GM12878 (cell line): Measurements from ENCODE around the gene ZNF182. TPM values are rescaled to one million over a fixed set of nuclear protein-coding genes. Genes with fewer than 3 reads are reported as not detected.
"Not testable (repeated sequence)": the region's sequence is repeated elsewhere in the genome, so short reads cannot be mapped to it uniquely, and the experiment has no call there.

Source experiments
- ATAC-seq: fragments of 200-7000 bp; cut with Tn5 transposase; 3 replicates; pipeline ENCODE4 v1.9.1; 2020; ENCODE audit warnings: mild to moderate bottlenecking, moderate library complexity
- BruUV-seq: library from RNA; stranded (reverse); fragments of 400-500 nt; replicated peaks from 2 replicates; lab custom pipeline; 2021; lab: Mats Ljungman, UMichigan
- CTCF ChIA-PET: fragments of 300-600 bp; sonication (Branson Sonifier 250); formaldehyde crosslinking; extraction: SDS; loops from one replicate; lab custom pipeline; 2021; ENCODE audit warnings: inconsistent platforms; lab: Yijun Ruan, JAX
- POLR2A ChIA-PET: fragments of 350-600 bp; formaldehyde crosslinking; extraction: SDS; loops from one replicate; lab custom pipeline; 2021; ENCODE audit warnings: inconsistent platforms; lab: Charles Lee
- RAD21 ChIA-PET: fragments of 300-600 bp; sonication (Branson Sonifier 250); formaldehyde crosslinking; loops from one replicate; lab custom pipeline; 2023; ENCODE audit warnings: antibody characterized with exemption; ENCODE audit not compliant: unreplicated experiment; lab: Charles Lee
- SMC1A ChIA-PET: fragments of 300-600 bp; sonication (Branson Sonifier 250); formaldehyde crosslinking; loops from one replicate; lab custom pipeline; 2023; ENCODE audit not compliant: unreplicated experiment, uncharacterized antibody; lab: Charles Lee
- DNase-seq: peaks from one replicate; pipeline ENCODE4 v3.0.0-alpha.2; 2011; ENCODE audit warnings: low read depth, low spot score
- FAIRE-seq: peaks from 3 replicates; lab custom pipeline; 2011; peaks lifted over from hg19 to GRCh38; lab: Jason Lieb, UNC
- H2AFZ ChIP-seq: 2 replicates; pipeline ENCODE4 v1.6.0; 2011; ENCODE audit warnings: low read depth, low read length, control low read depth; ENCODE audit not compliant: control insufficient read depth
- H3K27ac ChIP-seq: 2 replicates; pipeline ENCODE4 v1.5.1; 2011; ENCODE audit warnings: control low read depth; ENCODE audit not compliant: control insufficient read depth, insufficient read depth
- H3K27me3 ChIP-seq, 2 experiments: replicated peaks in 1 of 2; 2 replicates each; pipeline versions ENCODE4 v1.6.0 to v1.6.1; 2011; ENCODE audit warnings: low read length in 1 of 2; ENCODE audit not compliant: control insufficient read depth in 2 of 2, insufficient read depth in 2 of 2
- H3K36me3 ChIP-seq, 2 experiments: 2 replicates each; pipeline ENCODE4 v1.5.1; 2011; ENCODE audit warnings: low read length in 1 of 2; ENCODE audit not compliant: control insufficient read depth in 2 of 2, insufficient read depth in 2 of 2
- H3K4me1 ChIP-seq: 2 replicates; pipeline ENCODE4 v1.6.1; 2011; ENCODE audit warnings: mild to moderate bottlenecking, low read length, moderate library complexity, mixed read lengths; ENCODE audit not compliant: control insufficient read depth, insufficient read depth
- H3K4me2 ChIP-seq: 2 replicates; pipeline ENCODE4 v1.6.0; 2011; ENCODE audit warnings: control low read depth; ENCODE audit not compliant: control insufficient read depth, insufficient read depth
- H3K4me3 ChIP-seq: fragments of 200-600 bp; sonication (generic); 2 replicates; pipeline ENCODE4 v1.5.1; 2016
- H3K79me2 ChIP-seq: 2 replicates; pipeline ENCODE4 v1.6.0; 2011; ENCODE audit warnings: low read length; ENCODE audit not compliant: control insufficient read depth, insufficient read depth
- H3K9ac ChIP-seq: 2 replicates; pipeline ENCODE4 v1.8.0; 2011; ENCODE audit warnings: low read length, control low read depth, mixed read lengths; ENCODE audit not compliant: control insufficient read depth, insufficient read depth
- H3K9me3 ChIP-seq: replicated peaks from 3 replicates; pipeline ENCODE4 v1.5.1; 2011; ENCODE audit warnings: mild to moderate bottlenecking, low read length; ENCODE audit not compliant: control insufficient read depth, insufficient read depth
- H4K20me1 ChIP-seq: 2 replicates; pipeline ENCODE4 v1.6.0; 2011; ENCODE audit not compliant: control insufficient read depth, insufficient read depth
- CTCF ChIP-seq, 3 experiments: IDR thresholded peaks in 2 of 3; conservative IDR thresholded peaks in 1 of 3; 2 replicates each; pipeline ENCODE4 v1.5.1; 2011; ENCODE audit warnings: low read depth in 3 of 3, low read length in 3 of 3, mild to moderate bottlenecking in 3 of 3, control low read depth in 2 of 3, moderate library complexity in 2 of 3, inconsistent platforms in 1 of 3, mixed read lengths in 1 of 3; ENCODE audit not compliant: control insufficient read depth in 2 of 3, insufficient read depth in 1 of 3; ENCODE audit errors: extremely low read depth in 1 of 3
- E2F4 ChIP-seq: IDR thresholded peaks from 2 replicates; pipeline ENCODE4 v1.6.1; 2012; ENCODE audit warnings: low read depth, low read length, improper control_type of control experiment
- RAD21 ChIP-seq: IDR thresholded peaks from 2 replicates; pipeline ENCODE4 v1.6.1; 2011; ENCODE audit warnings: mild to moderate bottlenecking, low read depth, low read length, moderate library complexity; ENCODE audit not compliant: insufficient read depth
- SMC3 ChIP-seq: IDR thresholded peaks from 2 replicates; pipeline ENCODE4 v1.6.1; 2011; ENCODE audit warnings: low read length, improper control_type of control experiment, borderline replicate concordance
- TARDBP ChIP-seq: IDR thresholded peaks from 2 replicates; pipeline ENCODE4 v1.6.1; 2016; ENCODE audit warnings: borderline replicate concordance
- WGBS: methylation state at CpG from one replicate; pipeline ENCODE4 v1.1.6; 2016; ENCODE audit warnings: low lambda C conversion rate; ENCODE audit not compliant: insufficient replicate concordance, insufficient coverage; ENCODE audit errors: missing lambda C conversion rate; 5-methylcytosine and 5-hydroxymethylcytosine counted together
- in situ Hi-C: fragments of 300-500 bp; cut with MboI; formaldehyde crosslinking; loops from 9 replicates; pipeline ENCODE4 v1.14.3; 2018; ENCODE audit warnings: mixed read lengths
- intact Hi-C: fragments of 100-400 bp; cut with micrococcal nuclease; formaldehyde crosslinking; loops from one replicate; pipeline ENCODE4 v1.14.2; 2022; ENCODE audit not compliant: unreplicated experiment
- polyA plus RNA-seq, 11 experiments: library from polyadenylated mRNA; depleted of rRNA in 4 of 11; unstranded in 6 of 11; stranded (reverse) in 5 of 11; fragments of >200 nt; fragmentation: Nextera tagmentation in 4 of 11; fragmentation: Illumina TruSeq in 1 of 11; extraction: Ambion mirVana in 4 of 11; extraction: Trizol in 1 of 11; gene quantifications; 1 replicate in 1 of 11; 2 replicates in 10 of 11; pipeline versions ENCODE4 v1.2.1 to v1.2.3, GENCODE V29; 2011 to 2016; ENCODE audit warnings: inconsistent platforms in 2 of 11, missing spikeins in 2 of 11, low read depth in 1 of 11
- total RNA-seq, 4 experiments: library from RNA; depleted of rRNA in 3 of 4; stranded (reverse); fragments of >200 nt in 3 of 4; fragmentation: Illumina TruSeq in 1 of 4; extraction: Trizol in 1 of 4; gene quantifications; 2 replicates each; pipeline versions ENCODE4 v1.2.1 to v1.2.3, GENCODE V29; 2013 to 2021

Gene ZNF182
- total and polyA plus RNA-seq, 10 of the 15 experiments (the other 5 are each of a cell fraction or from before 2014, with no cell fraction given): 0.85 to 7.0 (median 5.3) TPM

- Histone ChIP-seq H3K27me3 (no peaks in the 10 kb centered on the region), H2AFZ (no peak overlapping the region), H3K79me2 (no peaks in the 10 kb centered on the region), H3K9me3 (no peaks in the 10 kb centered on the region; the same call in 2 of the 3 replicates), H3K4me3 (no peak overlapping the region), H3K36me3 (no peaks in the 10 kb centered on the region), H3K27ac (no peak overlapping the region), H3K9ac (no peak overlapping the region), H3K4me1 (no peaks in the 10 kb centered on the region), H3K4me2 (no peak overlapping the region), H4K20me1 (no peaks in the 10 kb centered on the region)
- no peak for FAIRE-seq
- no peak for DNase-seq
- SMC1A ChIA-PET: interaction anchor here (0.9 to 1.4 kb wide), 2 partner anchors 9 to 105 kb away, joined by 3 to 6 read pairs; no protein-coding TSS in a partner anchor
- WGBS: 17% methylated on average over 4 of the region's 4 CpGs
- TF ChIP-seq SMC3 (peak; percentile 24; the same call in 1 of the 2 replicates), E2F4 (no peak), TARDBP (no peak), RAD21 (peak; percentile 53), CTCF (IDR thresholded peaks at IDR 0.05 in 2 of 3, conservative IDR thresholded peaks at IDR 0.05 in 1 of 3; ENCODE audit: control insufficient read depth in 2 of 3, extremely low read depth in 1 of 3, insufficient read depth in 1 of 3, low read depth in 3 of 3, low read length in 3 of 3) (peak; percentile 10 to 34 (median 33); a peak in 4 of 6 replicates)
- CTCF ChIA-PET: interaction anchor here (0.6 to 3.0 kb wide), 11 partner anchors 11 to 1878 kb away, joined by 3 to 10 read pairs (median 4); no protein-coding TSS in a partner anchor
- BruUV-seq: no TSS peak
- RAD21 ChIA-PET: interaction anchor here (1.6 kb wide), 1 partner anchor 62 kb away, joined by 4 read pairs; no protein-coding TSS in a partner anchor
- in situ Hi-C loops: no loop called here
- peak; percentile 73 for ATAC-seq
- POLR2A ChIA-PET: interaction anchor here (0.6 kb wide), 1 partner anchor 163 kb away, joined by 3 read pairs; no protein-coding TSS in a partner anchor
- intact Hi-C loops: loop anchor here (2.0 kb wide), 1 partner anchor 68 kb away; no protein-coding TSS in a partner anchor
Measured at GRCh38 chrX:47958761-47959342, 44.9 kb downstream of the ZNF182 start.

GRCh38 chrX:47958206-47958605 lies 45.6 kb downstream of the ZNF182 start:
- 81% methylated on average over 3 of the region's 4 CpGs for WGBS
- intact Hi-C loops: loop anchor here (2.0 kb wide), 1 partner anchor 69 kb away; no protein-coding TSS in a partner anchor
- FAIRE-seq: not testable (repeated sequence)

More at GRCh38 chrX:47958206-47958605, 45.6 kb downstream of the ZNF182 start:
- POLR2A ChIA-PET: interaction anchor here (0.6 kb wide), 1 partner anchor 164 kb away, joined by 3 read pairs; no protein-coding TSS in a partner anchor
- SMC1A ChIA-PET: interaction anchor here (0.6 to 1.4 kb wide), 2 partner anchors 104 to 676 kb away, joined by 3 to 6 read pairs; no protein-coding TSS in a partner anchor
- H4K20me1 ChIP-seq, ATAC-seq, in situ Hi-C loops, H3K9ac ChIP-seq, H2AFZ ChIP-seq, H3K27me3 ChIP-seq, H3K4me3 ChIP-seq, DNase-seq, H3K4me2 ChIP-seq, H3K36me3 ChIP-seq, BruUV-seq, H3K9me3 ChIP-seq, H3K27ac ChIP-seq, H3K4me1 ChIP-seq, RAD21 ChIA-PET, H3K79me2 ChIP-seq: not testable (repeated sequence)
- CTCF ChIA-PET: interaction anchor here (0.6 to 3.0 kb wide), 6 partner anchors 11 to 1879 kb away, joined by 3 to 9 read pairs (median 3); no protein-coding TSS in a partner anchor
